Neutrophil (primary cell): ENCODE data around the gene ARL3.

Source experiments
- H3K27ac ChIP-seq: fragments of 200-600 bp; sonication (generic); 2 replicates; pipeline ENCODE4 v1.5.1; 2016; ENCODE audit warnings: mild to moderate bottlenecking, moderate library complexity
- H3K27me3 ChIP-seq: fragments of 200-600 bp; sonication (generic); 2 replicates; pipeline ENCODE4 v1.6.0; 2016; ENCODE audit warnings: mild to moderate bottlenecking
- H3K36me3 ChIP-seq: fragments of 200-600 bp; sonication (generic); 2 replicates; pipeline ENCODE4 v1.5.1; 2017
- H3K4me1 ChIP-seq, 2 experiments: fragments of 200-600 bp in 1 of 2; sonication (generic) in 1 of 2; 1 replicate in 1 of 2; 2 replicates in 1 of 2; pipeline versions ENCODE4 v1.5.1 to v1.6.1; 2013 to 2016; ENCODE audit warnings: low read depth in 1 of 2, low read length in 1 of 2, mild to moderate bottlenecking in 1 of 2, moderate library complexity in 1 of 2; ENCODE audit not compliant: control insufficient read depth in 1 of 2, insufficient read depth in 1 of 2
- H3K4me3 ChIP-seq, 2 experiments: fragments of 200-600 bp in 1 of 2; sonication (generic) in 1 of 2; 1 replicate in 1 of 2; 2 replicates in 1 of 2; pipeline ENCODE4 v1.5.1; 2013 to 2016; ENCODE audit warnings: low read depth in 1 of 2, low read length in 1 of 2, mild to moderate bottlenecking in 1 of 2, moderate library complexity in 1 of 2
- H3K9me3 ChIP-seq: fragments of 200-600 bp; sonication (generic); 2 replicates; pipeline ENCODE4 v1.5.1; 2016
- CTCF ChIP-seq: fragments of 200-600 bp; sonication (generic); IDR thresholded peaks from 2 replicates; pipeline ENCODE4 v1.5.1; 2016; ENCODE audit warnings: antibody characterized with exemption

Gene ARL3

GRCh38 chr10:102731222-102731800 is 17.1 kb upstream of the ARL3 start:
- H3K36me3 ChIP-seq, result no peaks in the 10 kb centered on the region
- no peaks in the 10 kb centered on the region for H3K27me3 ChIP-seq
- TF ChIP-seq CTCF, result no peak
- H3K4me3 ChIP-seq, result no peak overlapping the region
- H3K9me3 ChIP-seq, result no peaks in the 10 kb centered on the region
- H3K27ac ChIP-seq, result no peak overlapping the region
- H3K4me1 ChIP-seq, result peaks cover 0 to 5% of the 10 kb centered on the region in 2 experiments

GRCh38 chr10:102729029-102730026 is 15.1 kb upstream of the ARL3 start:
- no peak overlapping the region for H3K27ac ChIP-seq

GRCh38 chr10:102727037-102727818 is 13.0 kb upstream of the ARL3 start:
- H3K27ac ChIP-seq, result no peak overlapping the region
- H3K4me1 ChIP-seq, result peaks cover 0 to 5% of the 10 kb centered on the region in 2 experiments
- no peaks in the 10 kb centered on the region for H3K9me3 ChIP-seq
- no peaks in the 10 kb centered on the region for H3K36me3 ChIP-seq
- no peaks in the 10 kb centered on the region for H3K27me3 ChIP-seq
- H3K4me3 ChIP-seq, result no peak overlapping the region
- no peak for TF ChIP-seq CTCF

More at GRCh38 chr10:102729029-102730026, 15.1 kb upstream of the ARL3 start:
- Histone ChIP-seq H3K27me3 (no peaks in the 10 kb centered on the region), H3K4me1 (peaks cover 0 to 5% of the 10 kb centered on the region in 2 experiments), H3K36me3 (no peaks in the 10 kb centered on the region), H3K9me3 (no peaks in the 10 kb centered on the region), H3K4me3 (no peak overlapping the region)
- TF ChIP-seq CTCF, result peak; percentile 92

- no peak overlapping the region for H3K4me3 ChIP-seq
- no peaks in the 10 kb centered on the region for H3K36me3 ChIP-seq
- TF ChIP-seq CTCF, result no peak
- H3K27me3 ChIP-seq, result no peaks in the 10 kb centered on the region
- no peak overlapping the region for H3K27ac ChIP-seq
- H3K9me3 ChIP-seq, result no peaks in the 10 kb centered on the region
- H3K4me1 ChIP-seq, result peaks cover 0 to 5% of the 10 kb centered on the region in 2 experiments
These were observed 12.1 kb upstream of the ARL3 start for GRCh38 chr10:102726274-102726673.

GRCh38 chr10:102723989-102724388 is 9.8 kb upstream of the ARL3 start:
- no peaks in the 10 kb centered on the region for H3K36me3 ChIP-seq
- peaks cover 0 to 1% of the 10 kb centered on the region in 2 experiments for H3K4me1 ChIP-seq
- TF ChIP-seq CTCF, result no peak
- H3K9me3 ChIP-seq, result no peaks in the 10 kb centered on the region
- no peak overlapping the region for H3K27ac ChIP-seq
- H3K4me3 ChIP-seq, result no peak overlapping the region
- no peaks in the 10 kb centered on the region for H3K27me3 ChIP-seq
